Measurements from ENCODE around the gene PTK6.

Gene PTK6

GRCh38 chr20:63555661-63556381 is 18.6 kb upstream of the PTK6 start:
- H3K27me3 ChIP-seq (ENCODE audit: control insufficient read depth, low read length), result peaks cover 24% of the 10 kb centered on the region
- no peaks in the 10 kb centered on the region for H3K9me2 ChIP-seq (replicated peaks; ENCODE audit: control insufficient read depth, low read length)
- H3K27ac ChIP-seq (ENCODE audit: low read depth, low read length), result no peak overlapping the region
- H3F3A ChIP-seq (ENCODE audit: control insufficient read depth, insufficient read depth), result peaks cover 7% of the 10 kb centered on the region
- no peaks in the 10 kb centered on the region for H3K9me3 ChIP-seq (ENCODE audit: control insufficient read depth, insufficient read depth, low read length)
- no peak overlapping the region for H3K4me3 ChIP-seq (ENCODE audit: low read length)
- H4K20me1 ChIP-seq (ENCODE audit: control insufficient read depth, insufficient read depth, low read depth, low read length), result no peaks in the 10 kb centered on the region
- H3K4me2 ChIP-seq (ENCODE audit: low read length), result no peak overlapping the region
- no peaks in the 10 kb centered on the region for H3K36me3 ChIP-seq (ENCODE audit: control insufficient read depth, low read length)
- no peaks in the 10 kb centered on the region for H3K79me2 ChIP-seq (ENCODE audit: control insufficient read depth, low read length)
- TF ChIP-seq CTCF (IDR thresholded peaks at IDR 0.05; ENCODE audit: low read depth, low read length, poor library complexity, severe bottlenecking), result no peak
- TF ChIP-seq EZH2phosphoT487 (IDR thresholded peaks at IDR 0.05; ENCODE audit: borderline replicate concordance, low read length), result no peak
- H3K4me1 ChIP-seq (ENCODE audit: control insufficient read depth, low read length), result peaks cover 36% of the 10 kb centered on the region

GRCh38 chr20:63554361-63555278 is 17.4 kb upstream of the PTK6 start:
- Histone ChIP-seq H3F3A (ENCODE audit: control insufficient read depth, insufficient read depth) (peaks cover 7% of the 10 kb centered on the region), H3K27ac (ENCODE audit: low read depth, low read length) (no peak overlapping the region), H3K4me2 (ENCODE audit: low read length) (peak overlapping the region; percentile 81), H3K9me2 (replicated peaks; ENCODE audit: control insufficient read depth, low read length) (no peaks in the 10 kb centered on the region), H3K27me3 (ENCODE audit: control insufficient read depth, low read length) (peaks cover 32% of the 10 kb centered on the region), H3K79me2 (ENCODE audit: control insufficient read depth, low read length) (no peaks in the 10 kb centered on the region), H4K20me1 (ENCODE audit: control insufficient read depth, insufficient read depth, low read depth, low read length) (no peaks in the 10 kb centered on the region), H3K9me3 (ENCODE audit: control insufficient read depth, insufficient read depth, low read length) (no peaks in the 10 kb centered on the region), H3K4me1 (ENCODE audit: control insufficient read depth, low read length) (peaks cover 36% of the 10 kb centered on the region), H3K36me3 (ENCODE audit: control insufficient read depth, low read length) (no peaks in the 10 kb centered on the region), H3K4me3 (ENCODE audit: low read length) (peak overlapping the region; percentile 69)
- TF ChIP-seq EZH2phosphoT487 (IDR thresholded peaks at IDR 0.05; ENCODE audit: borderline replicate concordance, low read length) (no peak), CTCF (IDR thresholded peaks at IDR 0.05; ENCODE audit: low read depth, low read length, poor library complexity, severe bottlenecking) (no peak)

GRCh38 chr20:63553933-63554290 is 16.7 kb upstream of the PTK6 start, which contains the start of gene FNDC11:
Gene FNDC11, plus strand, starts transcription at chr20:63554159. Its CDS starts 1,505 bp downstream, at chr20:63555664.
- Histone ChIP-seq H3K9me3 (ENCODE audit: control insufficient read depth, insufficient read depth, low read length) (no peaks in the 10 kb centered on the region), H3K27ac (ENCODE audit: low read depth, low read length) (peak within 1 kb of the TSS; percentile 53), H3F3A (ENCODE audit: control insufficient read depth, insufficient read depth) (peaks cover 7% of the 10 kb centered on the region), H3K27me3 (ENCODE audit: control insufficient read depth, low read length) (peaks cover 35% of the 10 kb centered on the region), H3K36me3 (ENCODE audit: control insufficient read depth, low read length) (no peaks in the 10 kb centered on the region), H3K4me3 (ENCODE audit: low read length) (peak within 1 kb of the TSS; percentile 69), H3K4me1 (ENCODE audit: control insufficient read depth, low read length) (peaks cover 36% of the 10 kb centered on the region), H4K20me1 (ENCODE audit: control insufficient read depth, insufficient read depth, low read depth, low read length) (no peaks in the 10 kb centered on the region), H3K9me2 (replicated peaks; ENCODE audit: control insufficient read depth, low read length) (no peaks in the 10 kb centered on the region), H3K4me2 (ENCODE audit: low read length) (peak within 1 kb of the TSS; percentile 81), H3K79me2 (ENCODE audit: control insufficient read depth, low read length) (no peaks in the 10 kb centered on the region)
- TF ChIP-seq CTCF (IDR thresholded peaks at IDR 0.05; ENCODE audit: low read depth, low read length, poor library complexity, severe bottlenecking) (no peak), EZH2phosphoT487 (IDR thresholded peaks at IDR 0.05; ENCODE audit: borderline replicate concordance, low read length) (no peak)
